PC-9 (cell line): ENCODE data around the gene DIAPH3. TPM values are rescaled to one million over a fixed set of nuclear protein-coding genes. Genes with fewer than 3 reads are reported as not detected.

Experiments
- BruUV-seq: library from RNA; stranded (reverse); fragments of 400-500 nt; replicated peaks from 2 replicates; lab custom pipeline; 2021; lab: Mats Ljungman, UMichigan
- CTCF ChIA-PET: fragments of 300-600 bp; sonication (Branson Sonifier 250); formaldehyde crosslinking; loops from one replicate; lab custom pipeline; 2022; ENCODE audit warnings: antibody characterized with exemption; lab: Charles Lee
- POLR2A ChIA-PET: fragments of 300-600 bp; sonication (Branson Sonifier 250); formaldehyde crosslinking; loops from one replicate; lab custom pipeline; 2022; ENCODE audit warnings: antibody characterized with exemption; ENCODE audit not compliant: unreplicated experiment; lab: Charles Lee
- DNase-seq, 2 experiments: peaks; one replicate each; pipeline versions ENCODE4 v3.0.0 to v3.0.0-alpha.2; 2015 to 2022; ENCODE audit warnings: mixed read lengths in 1 of 2
- H2AFZ ChIP-seq: fragments of 200-600 bp; sonication (generic); 2 replicates; pipeline ENCODE4 v1.8.1; 2017; ENCODE audit warnings: antibody characterized with exemption
- H3F3A ChIP-seq: fragments of 200-600 bp; sonication (generic); 2 replicates; pipeline ENCODE4 v1.8.1; 2017; ENCODE audit warnings: antibody characterized with exemption, mild to moderate bottlenecking, low read depth; ENCODE audit not compliant: insufficient read depth
- H3K27ac ChIP-seq: fragments of 200-600 bp; sonication (generic); 2 replicates; pipeline ENCODE4 v1.6.1; 2016; ENCODE audit warnings: mixed run types
- H3K27me3 ChIP-seq: fragments of 200-600 bp; sonication (generic); 2 replicates; pipeline ENCODE4 v1.6.1; 2016; ENCODE audit warnings: low read depth, mixed run types; ENCODE audit not compliant: insufficient read depth
- H3K36me3 ChIP-seq: fragments of 200-600 bp; sonication (generic); 2 replicates; pipeline ENCODE4 v1.6.1; 2016; ENCODE audit warnings: low read depth, mixed run types
- H3K4me1 ChIP-seq: fragments of 200-600 bp; sonication (generic); replicated peaks from 2 replicates; pipeline ENCODE4 v1.6.1; 2016; ENCODE audit warnings: mixed run types; ENCODE audit not compliant: insufficient read depth
- H3K4me2 ChIP-seq: fragments of 200-600 bp; sonication (generic); 2 replicates; pipeline ENCODE4 v1.6.1; 2017; ENCODE audit warnings: mixed run types
- H3K4me3 ChIP-seq: fragments of 200-600 bp; sonication (generic); 2 replicates; pipeline ENCODE4 v1.6.1; 2016; ENCODE audit warnings: mixed run types
- H3K79me2 ChIP-seq: fragments of 200-600 bp; sonication (generic); 2 replicates; pipeline ENCODE4 v1.6.1; 2017; ENCODE audit warnings: low read depth, mixed run types
- H3K9me2 ChIP-seq: fragments of 200-600 bp; sonication (generic); 2 replicates; pipeline ENCODE4 v1.8.1; 2017; ENCODE audit warnings: mild to moderate bottlenecking; ENCODE audit not compliant: insufficient read depth
- H3K9me3 ChIP-seq: fragments of 200-600 bp; sonication (generic); 2 replicates; pipeline ENCODE4 v1.8.1; 2016; ENCODE audit warnings: low read depth; ENCODE audit not compliant: insufficient read depth
- H4K20me1 ChIP-seq: fragments of 200-600 bp; sonication (generic); 2 replicates; pipeline ENCODE4 v1.8.1; 2017; ENCODE audit not compliant: insufficient read depth
- EZH2 ChIP-seq: fragments of 200-600 bp; sonication (generic); IDR thresholded peaks from 2 replicates; pipeline ENCODE4 v1.8.0; 2017; ENCODE audit warnings: antibody characterized with exemption, low read depth
- intact Hi-C: fragments of 100-400 bp; cut with micrococcal nuclease; formaldehyde crosslinking; loops from one replicate; pipeline ENCODE4 v1.10.0; 2022; ENCODE audit not compliant: unreplicated experiment
- total RNA-seq: library from RNA; stranded (reverse); gene quantifications from 2 replicates; pipeline ENCODE4 v1.2.3, GENCODE V29; 2021
- TF ChIP-seq, protein P1 (sequence below): fragments of 200-600 bp; sonication (generic); conservative IDR thresholded peaks from 2 replicates; pipeline ENCODE4 v1.6.1; 2017; ENCODE audit warnings: mixed run types, antibody characterized with exemption, mild to moderate bottlenecking, moderate library complexity

DIAPH3 gene
- total RNA-seq, 1 experiment from 2014 or later: 39.3 TPM

- no TSS peak for BruUV-seq
- Histone ChIP-seq H3K79me2 (no peaks in the 10 kb centered on the region), H3K36me3 (no peaks in the 10 kb centered on the region), H3K27me3 (no peaks in the 10 kb centered on the region), H3K9me2 (no peaks in the 10 kb centered on the region; the same call in none of the 2 replicates), H3K4me3 (no peak overlapping the region), H2AFZ (no peak overlapping the region), H4K20me1 (no peaks in the 10 kb centered on the region), H3F3A (no peaks in the 10 kb centered on the region), H3K4me1 (no peaks in the 10 kb centered on the region), H3K27ac (no peak overlapping the region), H3K9me3 (no peaks in the 10 kb centered on the region), H3K4me2 (no peak overlapping the region)
- TF ChIP-seq, protein P1, sequence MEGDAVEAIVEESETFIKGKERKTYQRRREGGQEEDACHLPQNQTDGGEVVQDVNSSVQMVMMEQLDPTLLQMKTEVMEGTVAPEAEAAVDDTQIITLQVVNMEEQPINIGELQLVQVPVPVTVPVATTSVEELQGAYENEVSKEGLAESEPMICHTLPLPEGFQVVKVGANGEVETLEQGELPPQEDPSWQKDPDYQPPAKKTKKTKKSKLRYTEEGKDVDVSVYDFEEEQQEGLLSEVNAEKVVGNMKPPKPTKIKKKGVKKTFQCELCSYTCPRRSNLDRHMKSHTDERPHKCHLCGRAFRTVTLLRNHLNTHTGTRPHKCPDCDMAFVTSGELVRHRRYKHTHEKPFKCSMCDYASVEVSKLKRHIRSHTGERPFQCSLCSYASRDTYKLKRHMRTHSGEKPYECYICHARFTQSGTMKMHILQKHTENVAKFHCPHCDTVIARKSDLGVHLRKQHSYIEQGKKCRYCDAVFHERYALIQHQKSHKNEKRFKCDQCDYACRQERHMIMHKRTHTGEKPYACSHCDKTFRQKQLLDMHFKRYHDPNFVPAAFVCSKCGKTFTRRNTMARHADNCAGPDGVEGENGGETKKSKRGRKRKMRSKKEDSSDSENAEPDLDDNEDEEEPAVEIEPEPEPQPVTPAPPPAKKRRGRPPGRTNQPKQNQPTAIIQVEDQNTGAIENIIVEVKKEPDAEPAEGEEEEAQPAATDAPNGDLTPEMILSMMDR: no peak
- no peak for TF ChIP-seq EZH2
- intact Hi-C loops: no loop called here
- POLR2A ChIA-PET: no interaction called here
- CTCF ChIA-PET: no interaction called here
- DNase-seq: no peak
Measured at GRCh38 chr13:59793107-59793506, 370.6 kb downstream of the DIAPH3 start.

- Histone ChIP-seq H3K79me2 (no peaks in the 10 kb centered on the region), H3K27ac (no peak overlapping the region), H2AFZ (no peak overlapping the region), H3K4me1 (no peaks in the 10 kb centered on the region), H3F3A (no peaks in the 10 kb centered on the region), H3K4me2 (no peak overlapping the region), H4K20me1 (no peaks in the 10 kb centered on the region), H3K4me3 (no peak overlapping the region), H3K27me3 (no peaks in the 10 kb centered on the region), H3K9me2 (no peaks in the 10 kb centered on the region; the same call in none of the 2 replicates), H3K36me3 (no peaks in the 10 kb centered on the region), H3K9me3 (no peaks in the 10 kb centered on the region)
- intact Hi-C loops: no loop called here
- DNase-seq: no peak
- ChIA-PET POLR2A (no interaction called here), CTCF (no interaction called here)
- TF ChIP-seq, protein P1: no peak
- TF ChIP-seq EZH2: no peak
- BruUV-seq: no TSS peak
Measured at GRCh38 chr13:59790626-59791025, 373.1 kb downstream of the DIAPH3 start.

DNA sequence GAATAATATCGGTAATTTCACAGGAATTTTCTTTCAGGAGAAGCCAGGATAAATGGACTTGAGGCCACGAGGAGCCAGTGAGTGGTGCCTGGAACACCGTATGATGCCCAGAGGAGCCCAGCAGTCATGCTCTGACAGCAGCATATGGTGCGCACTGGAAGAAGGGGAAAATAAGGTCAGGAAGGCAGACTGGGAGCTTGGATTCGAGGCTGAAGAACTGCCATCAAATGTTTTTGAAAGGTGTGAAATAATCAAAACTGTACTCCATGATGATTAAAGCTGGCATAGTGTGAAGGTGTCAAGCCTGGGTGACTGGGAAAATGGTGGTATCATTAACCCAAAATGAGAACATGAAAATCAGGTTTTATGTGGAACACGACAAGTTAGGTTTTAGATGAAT, 374.2 kb downstream of the DIAPH3 start:
- Histone ChIP-seq H3K27ac (no peak overlapping the region), H3K4me2 (no peak overlapping the region), H3F3A (no peaks in the 10 kb centered on the region), H3K27me3 (no peaks in the 10 kb centered on the region), H3K4me1 (no peaks in the 10 kb centered on the region), H4K20me1 (no peaks in the 10 kb centered on the region), H2AFZ (no peak overlapping the region), H3K4me3 (no peak overlapping the region), H3K9me3 (no peaks in the 10 kb centered on the region), H3K79me2 (no peaks in the 10 kb centered on the region), H3K9me2 (no peaks in the 10 kb centered on the region; the same call in 1 of the 2 replicates), H3K36me3 (no peaks in the 10 kb centered on the region)
- ChIA-PET CTCF (no interaction called here), POLR2A (no interaction called here)
- DNase-seq: no peak
- intact Hi-C loops: no loop called here
- TF ChIP-seq EZH2: no peak
- TF ChIP-seq, protein P1: no peak
- no TSS peak for BruUV-seq
